Keratinocyte (primary cell): ENCODE results near the gene NUSAP1.

Experiments
- EZH2 ChIP-seq: IDR thresholded peaks from one replicate; pipeline ENCODE4 v1.6.1; 2012; ENCODE audit warnings: inconsistent platforms, mild to moderate bottlenecking, low read length, moderate library complexity
- TF ChIP-seq, protein P1 (sequence below), 3 experiments: IDR thresholded peaks in 1 of 3; conservative IDR thresholded peaks in 1 of 3; optimal IDR thresholded peaks in 1 of 3; 2 replicates in 2 of 3; 3 replicates in 1 of 3; pipeline versions ENCODE3 to v1.5.1; 2011; ENCODE audit warnings: low read length in 3 of 3, mild to moderate bottlenecking in 3 of 3, moderate library complexity in 2 of 3, control low read depth in 1 of 3, inconsistent platforms in 1 of 3; ENCODE audit not compliant: insufficient read depth in 2 of 3; ENCODE audit errors: extremely low read depth in 1 of 3

DNA sequence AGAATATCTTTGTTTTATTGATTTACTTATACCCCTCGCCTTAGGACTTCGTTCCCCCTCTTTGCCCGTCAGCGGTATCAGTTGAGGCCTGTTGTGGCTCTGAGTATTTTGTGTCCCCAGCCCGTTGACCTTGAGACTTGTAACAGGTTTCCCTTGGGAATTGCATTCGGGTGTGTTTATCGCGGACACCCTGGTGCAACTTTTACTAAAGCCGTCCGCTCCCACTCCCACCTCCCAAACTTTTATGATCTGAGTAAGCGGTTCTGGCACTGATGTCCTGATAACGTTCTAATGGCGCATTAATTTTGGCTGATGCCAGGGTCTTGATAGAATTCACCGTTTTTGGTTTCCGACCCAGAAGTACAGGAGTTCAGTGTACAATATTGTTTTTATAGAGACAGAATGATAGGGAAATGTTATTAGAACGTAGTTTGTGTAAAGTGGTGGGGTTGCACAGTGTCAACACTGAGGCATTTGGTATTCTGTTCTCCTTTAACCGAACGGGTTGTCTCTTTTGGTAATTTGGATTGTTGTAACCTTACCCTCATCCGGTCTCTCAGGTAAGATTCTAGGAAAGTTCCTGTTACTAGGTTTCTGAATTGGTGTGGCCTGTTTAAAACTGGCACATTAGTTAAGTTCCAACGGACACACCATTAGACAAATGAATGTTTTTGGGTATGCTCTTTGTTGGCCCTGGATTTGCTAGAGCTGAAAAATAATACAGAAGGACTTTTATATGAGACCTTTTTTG is 48.1 kb upstream of the NUSAP1 start:
- TF ChIP-seq, protein P1, sequence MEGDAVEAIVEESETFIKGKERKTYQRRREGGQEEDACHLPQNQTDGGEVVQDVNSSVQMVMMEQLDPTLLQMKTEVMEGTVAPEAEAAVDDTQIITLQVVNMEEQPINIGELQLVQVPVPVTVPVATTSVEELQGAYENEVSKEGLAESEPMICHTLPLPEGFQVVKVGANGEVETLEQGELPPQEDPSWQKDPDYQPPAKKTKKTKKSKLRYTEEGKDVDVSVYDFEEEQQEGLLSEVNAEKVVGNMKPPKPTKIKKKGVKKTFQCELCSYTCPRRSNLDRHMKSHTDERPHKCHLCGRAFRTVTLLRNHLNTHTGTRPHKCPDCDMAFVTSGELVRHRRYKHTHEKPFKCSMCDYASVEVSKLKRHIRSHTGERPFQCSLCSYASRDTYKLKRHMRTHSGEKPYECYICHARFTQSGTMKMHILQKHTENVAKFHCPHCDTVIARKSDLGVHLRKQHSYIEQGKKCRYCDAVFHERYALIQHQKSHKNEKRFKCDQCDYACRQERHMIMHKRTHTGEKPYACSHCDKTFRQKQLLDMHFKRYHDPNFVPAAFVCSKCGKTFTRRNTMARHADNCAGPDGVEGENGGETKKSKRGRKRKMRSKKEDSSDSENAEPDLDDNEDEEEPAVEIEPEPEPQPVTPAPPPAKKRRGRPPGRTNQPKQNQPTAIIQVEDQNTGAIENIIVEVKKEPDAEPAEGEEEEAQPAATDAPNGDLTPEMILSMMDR (optimal IDR thresholded peaks at IDR 0.05 in 1 of 3, IDR thresholded peaks at IDR 0.05 in 1 of 3, conservative IDR thresholded peaks at IDR 0.05 in 1 of 3; ENCODE audit: extremely low read depth in 1 of 3, insufficient read depth in 2 of 3, low read length in 3 of 3), result no peak
- TF ChIP-seq EZH2, result no peak
